GM18868 (cell line): Measurements from ENCODE around the gene SMARCAL1.

Source experiments
- ATAC-seq: cut with Tn5 transposase; IDR thresholded peaks from one replicate; pipeline ENCODE4 v1.9.1; 2021; ENCODE audit warnings: mild to moderate bottlenecking, moderate library complexity; ENCODE audit not compliant: unreplicated experiment

The SMARCAL1 gene

DNA sequence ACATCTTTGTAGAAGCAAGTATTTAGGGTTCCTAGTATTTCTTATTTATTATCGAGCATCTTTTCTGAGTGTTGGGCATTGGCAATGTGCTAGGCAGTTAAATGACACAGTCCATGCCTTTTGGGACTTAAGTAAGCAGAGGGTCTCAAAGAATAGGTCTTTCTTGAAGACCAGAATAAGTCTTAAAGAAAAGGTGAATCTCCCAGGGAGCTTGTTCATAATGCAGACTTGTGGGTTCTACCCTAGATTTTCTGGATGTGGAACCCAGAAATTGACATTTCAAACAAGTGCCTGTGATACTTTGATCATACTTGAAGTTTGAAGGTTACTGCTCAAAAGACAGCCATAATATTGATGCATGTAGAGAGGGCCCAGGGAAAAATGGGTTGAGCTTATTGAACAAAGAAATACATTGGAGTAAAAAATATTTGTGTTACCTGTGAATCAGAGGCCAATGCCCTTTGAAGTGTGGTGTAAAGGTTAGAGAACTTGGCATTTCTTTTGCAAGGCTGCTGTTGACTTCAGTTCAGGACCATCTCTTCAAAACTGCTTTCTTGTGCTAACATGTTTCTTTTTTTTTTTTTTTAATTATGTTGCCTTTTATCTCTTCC lies 110.7 kb downstream of the SMARCAL1 start:
- ATAC-seq, result no peak

DNA sequence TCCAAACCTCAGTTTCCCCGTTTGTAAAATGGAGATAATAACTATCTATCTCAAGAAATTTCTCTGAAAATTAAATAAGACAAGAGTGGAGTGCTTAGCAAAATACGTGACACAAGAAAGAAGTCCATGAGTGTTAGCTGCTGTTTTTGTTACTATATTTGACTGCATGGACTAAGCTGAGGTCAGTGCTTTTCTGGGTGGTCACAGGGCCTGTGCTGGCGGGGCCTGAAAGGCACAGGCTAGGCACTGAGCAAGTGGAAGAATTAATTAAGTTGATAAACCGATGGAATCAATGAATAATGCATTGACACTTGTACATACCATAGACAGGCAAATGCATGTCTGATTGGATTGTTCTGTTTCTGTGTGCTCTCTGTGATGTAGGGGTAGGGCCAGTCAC lies 113.7 kb downstream of the SMARCAL1 start:
- no peak for ATAC-seq

DNA sequence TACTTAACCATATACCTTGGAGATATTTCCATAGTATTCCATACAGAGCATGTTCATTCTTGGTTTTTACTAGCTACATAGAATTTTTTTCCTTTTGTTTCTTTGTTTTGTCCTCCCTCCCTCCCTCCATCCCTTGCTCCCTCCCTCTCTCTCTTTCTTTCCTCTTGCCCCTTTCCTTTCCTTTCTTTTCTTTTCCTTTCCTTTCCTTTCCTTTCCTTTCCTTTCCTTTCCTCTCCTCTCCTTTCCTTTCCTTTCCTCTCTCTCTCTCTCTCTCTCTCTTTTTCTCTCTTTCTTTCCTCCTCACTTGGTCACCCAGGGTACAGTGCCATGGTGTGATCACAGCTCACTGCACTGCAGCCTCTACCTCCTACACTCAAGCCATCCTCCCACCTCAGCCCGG lies 114.7 kb downstream of the SMARCAL1 start:
- no peak for ATAC-seq

DNA sequence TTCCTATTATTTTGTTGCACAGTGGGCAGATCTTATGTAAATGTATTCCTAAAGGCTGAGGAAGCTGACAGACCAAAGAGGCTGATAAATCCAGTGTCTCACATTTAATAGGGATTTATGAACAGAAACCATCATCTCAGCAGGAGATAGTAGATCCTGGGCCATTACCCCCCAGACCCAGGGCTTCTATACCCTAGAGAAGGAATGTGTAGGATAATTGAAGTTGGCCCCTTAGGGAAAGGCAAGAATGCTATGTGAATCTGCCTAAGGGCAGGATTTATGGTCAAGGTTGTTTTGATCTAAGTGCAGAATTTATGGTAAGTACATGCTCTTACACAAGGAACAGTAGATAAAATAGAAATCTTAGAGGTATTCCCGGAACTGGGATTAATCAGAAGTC lies 115.3 kb downstream of the SMARCAL1 start:
- ATAC-seq, result no peak

DNA sequence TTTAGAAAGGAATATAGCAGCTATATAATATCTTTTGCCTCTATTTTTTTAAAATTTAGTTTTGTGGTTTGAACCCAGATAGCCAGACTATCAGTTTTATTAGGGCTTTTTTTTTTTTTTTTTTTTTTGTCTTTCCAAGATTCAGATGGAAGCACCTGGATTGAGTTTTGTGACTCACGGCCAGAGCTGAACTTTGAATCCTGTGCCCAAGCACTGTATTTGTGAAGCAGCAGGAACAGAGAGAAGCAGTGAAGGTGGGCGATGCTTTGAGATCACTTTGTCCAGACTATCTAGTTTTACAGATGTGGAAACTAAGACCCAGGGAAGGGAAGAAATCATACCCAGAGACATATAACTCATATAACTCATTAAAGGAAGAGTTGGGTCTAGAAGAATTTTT lies 120.3 kb downstream of the SMARCAL1 start:
- no peak for ATAC-seq
